Left renal cortex interstitium (tissue), 4 donors: ENCODE results near the gene EHD3. TPM values are rescaled to one million over a fixed set of nuclear protein-coding genes. Genes with fewer than 3 reads are reported as not detected.

Source experiments
- DNase-seq, 4 donors: peaks; one replicate each; pipeline ENCODE4 v3.0.0-alpha.2; 2013; ENCODE audit warnings: low read depth in 4 of 4, low spot score in 2 of 4, missing footprints in 1 of 4
- polyA plus RNA-seq, 4 donors: library from polyadenylated mRNA; unstranded; fragments of 120-200 nt; gene quantifications; one replicate each; pipeline ENCODE4 v1.2.1, GENCODE V29; 2013; ENCODE audit not compliant: insufficient read length in 4 of 4

The EHD3 gene
- polyA plus RNA-seq, 4 donors, result 21.0 to 37.0 (median 27.6) TPM

- no peak for DNase-seq
These were observed 941 bp downstream of the EHD3 start for GRCh38 chr2:31234683-31235503.

- no peak for DNase-seq
These were observed 1.6 kb downstream of the EHD3 start for GRCh38 chr2:31235504-31235902.

- DNase-seq, result no peak
These were observed 2.7 kb downstream of the EHD3 start for GRCh38 chr2:31236433-31237205.

GRCh38 chr2:31237348-31238017 lies 3.5 kb downstream of the EHD3 start:
- no peak for DNase-seq

- no peak for DNase-seq
These were observed 4.4 kb downstream of the EHD3 start for GRCh38 chr2:31238126-31238905.

DNA sequence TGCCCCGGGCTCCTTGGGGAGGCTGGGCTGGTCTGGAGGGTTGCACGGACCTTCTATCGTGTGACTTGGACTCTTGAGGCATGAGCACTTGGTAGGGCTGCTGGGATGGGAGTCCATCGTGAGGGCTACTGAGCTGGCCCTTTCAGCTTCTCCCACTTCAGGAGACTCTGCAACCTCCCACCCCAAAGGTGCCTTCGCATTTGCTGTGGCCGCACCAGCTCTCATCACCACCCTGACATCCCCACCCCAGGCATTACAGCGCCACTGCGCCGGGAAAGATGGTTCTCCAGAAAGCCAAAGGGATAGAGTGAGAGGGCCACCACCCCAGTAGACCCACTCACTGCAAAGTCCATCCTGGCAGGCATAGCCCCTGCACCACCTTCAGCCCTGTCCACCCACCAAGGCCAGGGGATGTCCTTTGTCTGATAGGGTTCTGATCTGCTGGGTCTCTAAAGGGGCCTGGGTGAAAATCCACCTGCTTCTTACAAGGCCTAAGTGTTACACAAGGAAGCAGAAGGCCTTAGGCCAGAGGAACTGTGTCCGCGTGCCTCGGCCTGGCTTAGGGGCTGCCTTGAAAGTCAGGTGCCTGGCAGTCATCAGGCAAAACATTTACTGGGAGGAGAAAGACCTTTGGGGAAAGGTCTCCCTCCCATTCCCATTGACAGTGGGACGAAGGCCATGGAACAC lies 5.1 kb downstream of the EHD3 start:
- DNase-seq, result no peak

DNA sequence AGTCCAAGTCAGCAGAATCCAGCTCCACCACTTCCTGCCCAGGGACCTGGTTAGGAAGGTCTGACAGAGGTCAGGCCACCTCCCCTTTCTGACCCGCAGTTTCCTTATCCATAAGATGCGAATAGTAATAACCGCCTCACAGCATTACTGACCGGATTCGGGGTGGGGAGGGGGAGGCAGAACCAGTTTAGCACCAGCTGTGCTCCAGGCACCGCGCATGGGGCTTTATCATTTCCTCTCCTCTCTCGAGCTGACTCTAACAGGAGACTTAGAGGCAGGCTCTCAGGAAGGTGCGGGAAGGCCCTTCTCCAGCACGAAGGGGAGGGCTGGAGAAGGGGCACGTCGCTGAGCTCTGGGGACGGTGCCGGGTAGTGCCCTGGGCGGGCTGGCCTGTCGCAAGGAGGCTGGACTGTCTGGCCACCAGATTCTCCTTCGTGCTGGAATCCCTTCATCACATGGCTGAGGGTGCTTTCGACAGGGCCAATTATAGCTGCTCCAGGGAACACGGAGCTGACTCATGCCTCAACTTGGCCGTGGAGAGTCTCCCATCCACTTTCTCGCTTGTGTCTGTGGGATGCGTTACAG lies 5.7 kb downstream of the EHD3 start:
- no peak for DNase-seq

- DNase-seq, result no peak
These were observed 6.7 kb downstream of the EHD3 start for GRCh38 chr2:31240381-31241365.

DNA sequence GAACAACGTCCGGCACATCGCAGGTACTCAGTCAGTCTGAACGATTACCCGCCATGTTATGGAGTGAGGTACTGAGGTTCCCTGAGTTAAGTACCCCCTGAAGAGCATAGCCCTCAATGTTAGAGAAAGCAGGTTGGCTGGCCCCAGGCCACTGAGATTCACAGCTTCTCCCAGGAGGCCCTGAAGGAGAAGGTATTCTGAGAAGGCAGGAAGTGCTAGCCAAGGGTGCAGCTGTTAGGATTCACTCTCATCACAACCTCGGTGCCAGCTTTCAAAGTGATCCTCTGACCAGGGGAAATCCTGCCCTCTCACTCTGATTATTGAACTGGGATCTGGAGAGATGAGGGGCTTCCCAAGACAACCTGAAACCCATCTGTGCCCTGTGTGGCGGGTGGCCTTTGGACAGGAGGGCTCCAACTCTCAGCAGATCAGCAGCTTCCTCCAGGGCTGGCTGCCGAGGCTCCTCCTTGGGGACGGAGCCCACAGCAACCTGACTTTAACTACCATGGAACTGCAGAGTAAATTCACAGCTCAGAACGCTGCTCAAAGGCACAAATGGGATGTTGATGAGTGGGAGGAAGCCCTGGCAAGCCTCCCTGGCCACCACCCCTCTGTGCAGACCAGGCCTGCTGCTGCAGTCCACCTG lies 7.8 kb downstream of the EHD3 start:
- no peak for DNase-seq

- no peak for DNase-seq
These were observed 9.1 kb downstream of the EHD3 start for GRCh38 chr2:31243053-31243452.

GRCh38 chr2:31244101-31244500 lies 10.1 kb downstream of the EHD3 start:
- no peak for DNase-seq

GRCh38 chr2:31246184-31246852 lies 12.4 kb downstream of the EHD3 start:
- DNase-seq, result no peak

GRCh38 chr2:31247711-31248110 lies 13.8 kb downstream of the EHD3 start:
- DNase-seq, result no peak

GRCh38 chr2:31248139-31248538 lies 14.2 kb downstream of the EHD3 start:
- DNase-seq, result no peak

- no peak for DNase-seq
These were observed 15.2 kb downstream of the EHD3 start for GRCh38 chr2:31249009-31249690.

DNA sequence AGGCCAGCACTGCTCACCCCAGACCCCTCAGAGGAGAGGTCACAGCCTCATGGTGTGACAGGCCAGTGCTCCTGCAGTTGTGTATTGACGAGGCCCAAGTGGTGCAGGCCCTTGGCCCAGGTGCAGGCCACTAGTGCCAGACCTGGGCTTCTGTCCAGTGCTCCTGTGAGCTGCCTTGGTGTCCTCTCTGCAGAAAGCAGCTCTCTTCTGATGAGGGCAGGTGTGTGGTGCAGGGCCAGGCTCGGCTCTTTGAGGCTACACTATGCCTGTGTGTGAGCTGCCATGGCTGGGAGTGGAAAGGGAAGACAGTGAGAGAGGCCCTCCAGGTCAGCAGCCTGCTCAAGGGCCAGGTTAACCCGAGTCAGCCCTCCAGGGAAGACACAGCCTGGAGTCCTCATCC lies 17.1 kb downstream of the EHD3 start:
- no peak for DNase-seq

DNA sequence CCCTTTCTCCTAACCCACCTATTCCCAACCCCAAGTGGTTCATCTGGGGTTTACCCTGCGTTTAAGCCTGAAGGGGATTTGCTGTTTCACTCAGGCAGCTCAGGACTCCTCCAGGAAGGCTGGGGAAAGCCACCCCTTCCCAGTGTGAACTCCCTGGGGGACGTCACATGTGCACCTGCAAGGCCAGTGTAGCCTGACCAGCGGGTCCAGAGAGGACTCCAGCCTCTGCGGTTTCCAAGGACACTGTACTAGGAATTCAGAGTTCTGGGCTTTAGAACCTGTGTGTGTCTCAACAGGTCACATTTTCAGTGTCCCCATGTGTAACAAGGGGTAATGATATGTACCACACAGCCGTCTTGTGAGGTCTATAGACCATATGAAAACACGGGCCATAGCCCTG lies 17.9 kb downstream of the EHD3 start:
- DNase-seq, result no peak
